ENCODE data around the gene C5orf58.
A peak's percentile ranks its signal among the peaks of the same experiment; 100 is the strongest.

C5orf58 gene

GRCh38 chr5:170232786-170233185 lies at the start of gene C5orf58:
Gene C5orf58 (plus strand): TSS chr5:170232985. CDS start chr5:170234977, 1,992 bp downstream.
- no peak for DNase-seq

GRCh38 chr5:170183816-170184687 lies 48.7 kb upstream of the C5orf58 start:
- peak; percentile 74 for DNase-seq

- no peak for DNase-seq
These were observed 48.0 kb upstream of the C5orf58 start for GRCh38 chr5:170184737-170185136.

GRCh38 chr5:170186156-170186555 lies 46.6 kb upstream of the C5orf58 start:
- DNase-seq, result no peak

- no peak for DNase-seq
These were observed 45.9 kb upstream of the C5orf58 start for GRCh38 chr5:170186856-170187255.

GRCh38 chr5:170190436-170191134 lies 42.2 kb upstream of the C5orf58 start:
- DNase-seq, result no peak

- no peak for DNase-seq
These were observed 40.0 kb upstream of the C5orf58 start for GRCh38 chr5:170192829-170193228.

GRCh38 chr5:170195961-170196360 lies 36.8 kb upstream of the C5orf58 start:
- no peak for DNase-seq

GRCh38 chr5:170200876-170201275 lies 31.9 kb upstream of the C5orf58 start:
- DNase-seq, result no peak

GRCh38 chr5:170201311-170201710 lies 31.5 kb upstream of the C5orf58 start:
- DNase-seq, result no peak

GRCh38 chr5:170202117-170202516 lies 30.7 kb upstream of the C5orf58 start:
- no peak for DNase-seq

GRCh38 chr5:170204202-170204601 lies 28.6 kb upstream of the C5orf58 start:
- no peak for DNase-seq

- no peak for DNase-seq
These were observed 26.6 kb upstream of the C5orf58 start for GRCh38 chr5:170206216-170206615.

GRCh38 chr5:170206958-170207357 lies 25.8 kb upstream of the C5orf58 start:
- no peak for DNase-seq

GRCh38 chr5:170211575-170212334 lies 21.0 kb upstream of the C5orf58 start:
- no peak for DNase-seq

- DNase-seq, result no peak
These were observed 16.4 kb upstream of the C5orf58 start for GRCh38 chr5:170216257-170216864.

GRCh38 chr5:170217831-170218230 lies 15.0 kb upstream of the C5orf58 start:
- no peak for DNase-seq

GRCh38 chr5:170218726-170219125 lies 14.1 kb upstream of the C5orf58 start:
- no peak for DNase-seq

GRCh38 chr5:170219615-170220014 lies 13.2 kb upstream of the C5orf58 start:
- no peak for DNase-seq

GRCh38 chr5:170220191-170220590 lies 12.6 kb upstream of the C5orf58 start:
- DNase-seq, result no peak

- no peak for DNase-seq
These were observed 11.5 kb upstream of the C5orf58 start for GRCh38 chr5:170221327-170221741.

GRCh38 chr5:170223360-170223759 lies 9.4 kb upstream of the C5orf58 start:
- no peak for DNase-seq

GRCh38 chr5:170223906-170224305 lies 8.9 kb upstream of the C5orf58 start:
- DNase-seq, result no peak

Data from activated CD8-positive, alpha-beta memory T cell treated with anti-CD3 and anti-CD28 coated beads, Interleukin-2, amount 50 U/mL, for 48 hours (primary cell).